GM12873 (cell line): ENCODE results near the gene KRTAP10-10.

Source experiments
- TF ChIP-seq, protein P1 (sequence below): IDR thresholded peaks from 2 replicates; pipeline ENCODE4 v1.5.1; 2012; ENCODE audit warnings: low read depth, mild to moderate bottlenecking, moderate library complexity, low read length, control low read depth; ENCODE audit not compliant: insufficient read depth; ENCODE audit errors: missing control alignments

The KRTAP10-10 gene

DNA sequence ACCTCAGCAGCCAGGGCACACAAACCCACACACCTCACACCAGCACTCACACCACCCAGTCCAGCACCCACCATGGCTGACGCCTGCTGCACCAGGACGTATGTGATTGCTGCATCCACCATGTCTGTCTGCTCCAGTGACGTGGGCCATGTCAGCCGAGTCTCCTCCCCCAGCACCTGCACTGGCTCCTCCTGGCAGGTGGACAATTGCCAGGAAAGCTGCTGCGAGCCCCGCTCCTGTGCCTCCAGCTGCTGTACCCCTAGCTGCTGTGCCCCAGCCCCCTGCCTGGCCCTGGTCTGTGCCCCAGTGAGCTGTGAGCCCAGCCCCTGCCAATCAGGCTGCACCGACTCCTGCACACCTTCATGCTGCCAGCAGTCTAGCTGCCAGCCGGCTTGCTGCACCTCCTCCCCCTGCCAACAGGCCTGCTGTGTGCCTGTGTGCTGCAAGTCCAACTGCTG lies 25.1 kb upstream of the KRTAP10-10 start, which contains the start of gene KRTAP10-8:
KRTAP10-8 (plus strand) TSS at position 51 of the 458 bp plus-strand sequence; CDS start at position 73, 22 bp downstream.
- TF ChIP-seq, protein P1, sequence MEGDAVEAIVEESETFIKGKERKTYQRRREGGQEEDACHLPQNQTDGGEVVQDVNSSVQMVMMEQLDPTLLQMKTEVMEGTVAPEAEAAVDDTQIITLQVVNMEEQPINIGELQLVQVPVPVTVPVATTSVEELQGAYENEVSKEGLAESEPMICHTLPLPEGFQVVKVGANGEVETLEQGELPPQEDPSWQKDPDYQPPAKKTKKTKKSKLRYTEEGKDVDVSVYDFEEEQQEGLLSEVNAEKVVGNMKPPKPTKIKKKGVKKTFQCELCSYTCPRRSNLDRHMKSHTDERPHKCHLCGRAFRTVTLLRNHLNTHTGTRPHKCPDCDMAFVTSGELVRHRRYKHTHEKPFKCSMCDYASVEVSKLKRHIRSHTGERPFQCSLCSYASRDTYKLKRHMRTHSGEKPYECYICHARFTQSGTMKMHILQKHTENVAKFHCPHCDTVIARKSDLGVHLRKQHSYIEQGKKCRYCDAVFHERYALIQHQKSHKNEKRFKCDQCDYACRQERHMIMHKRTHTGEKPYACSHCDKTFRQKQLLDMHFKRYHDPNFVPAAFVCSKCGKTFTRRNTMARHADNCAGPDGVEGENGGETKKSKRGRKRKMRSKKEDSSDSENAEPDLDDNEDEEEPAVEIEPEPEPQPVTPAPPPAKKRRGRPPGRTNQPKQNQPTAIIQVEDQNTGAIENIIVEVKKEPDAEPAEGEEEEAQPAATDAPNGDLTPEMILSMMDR: no peak

DNA sequence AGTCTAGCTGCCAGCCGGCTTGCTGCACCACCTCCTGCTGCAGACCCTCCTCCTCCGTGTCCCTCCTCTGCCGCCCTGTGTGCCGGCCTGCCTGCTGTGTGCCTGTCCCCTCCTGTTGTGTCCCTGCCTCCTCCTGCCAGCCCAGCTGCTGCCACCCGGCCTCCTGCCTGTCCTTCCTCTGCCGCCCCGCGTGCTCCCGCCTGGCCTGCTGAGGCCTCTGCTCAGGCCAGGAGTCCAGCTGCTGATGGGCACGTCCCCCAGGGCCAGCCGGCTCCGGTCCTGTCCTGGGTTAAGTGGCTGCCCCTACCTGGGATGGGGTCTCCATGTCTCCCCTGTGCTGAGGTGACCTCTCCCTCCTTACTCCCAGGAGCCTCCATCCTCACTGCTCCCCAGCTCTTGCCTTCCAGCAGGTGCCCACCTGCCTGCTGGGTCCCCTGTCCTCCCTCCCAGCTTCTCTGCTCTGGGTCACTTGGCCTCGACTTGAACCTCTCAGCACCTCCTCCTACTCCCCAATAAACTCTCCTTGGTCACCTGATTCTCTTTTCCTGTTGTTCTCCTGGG lies 24.4 kb upstream of the KRTAP10-10 start:
- TF ChIP-seq, protein P1: no peak

DNA sequence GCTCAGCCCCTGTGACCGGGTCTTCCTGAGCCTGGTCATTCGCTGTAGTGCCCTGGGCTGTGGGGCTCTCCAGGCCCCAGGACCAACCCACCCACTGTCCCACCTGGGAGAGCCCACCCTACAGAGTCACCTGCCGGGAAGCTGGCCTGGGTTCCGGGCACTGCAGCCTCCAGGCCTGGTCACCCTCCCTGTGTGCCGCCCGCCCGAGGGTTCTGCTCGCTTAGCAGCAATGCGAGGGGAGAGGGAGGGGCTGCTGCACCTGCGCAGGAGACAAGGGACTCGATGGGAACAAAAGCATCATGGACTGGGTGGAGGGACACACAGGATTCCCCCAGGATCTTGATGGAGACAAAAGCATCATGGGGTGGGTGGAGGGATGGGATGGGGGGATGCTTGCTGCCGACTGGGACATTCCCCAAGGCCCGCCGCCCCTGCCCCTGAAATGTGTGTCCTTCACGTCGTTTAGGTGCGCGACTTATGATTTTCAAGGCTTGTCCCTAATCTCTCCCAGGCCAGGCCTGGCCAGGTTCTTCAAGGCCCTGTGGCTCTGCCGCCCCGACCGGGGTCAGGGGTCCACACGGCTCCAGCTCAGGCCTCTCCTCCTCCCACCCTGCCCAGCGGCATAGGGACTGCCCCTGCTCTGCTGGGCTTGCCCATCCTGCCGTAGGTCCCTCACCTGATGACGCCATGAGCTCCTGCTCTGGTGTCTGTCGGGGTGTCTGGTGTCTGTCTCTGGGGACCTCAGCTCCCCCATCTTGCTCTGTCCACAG lies 23.6 kb upstream of the KRTAP10-10 start:
- TF ChIP-seq, protein P1: no peak

DNA sequence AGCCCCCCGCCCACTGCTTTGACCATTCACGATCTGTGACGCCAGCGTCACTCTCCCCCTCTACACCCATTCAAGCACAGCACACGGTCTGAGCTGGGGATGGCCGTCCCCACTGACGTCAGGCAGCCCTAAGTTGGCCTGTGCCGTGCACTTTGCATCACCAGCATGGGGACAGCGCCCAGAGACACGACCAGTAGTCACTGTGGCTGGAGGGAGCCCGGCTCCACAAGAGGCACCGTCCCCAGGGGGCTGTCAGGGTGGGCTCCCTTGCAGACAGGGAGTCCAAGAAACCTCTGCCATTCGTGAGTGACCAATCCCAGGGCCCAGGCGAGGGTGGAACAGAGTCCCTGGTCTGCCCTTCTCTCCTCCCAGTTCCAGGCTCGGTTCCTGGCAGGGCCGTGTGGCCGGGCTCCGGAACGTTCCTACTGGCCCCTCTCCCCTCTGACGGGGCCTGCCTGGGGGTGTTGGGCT lies 23.0 kb upstream of the KRTAP10-10 start:
- TF ChIP-seq, protein P1: no peak

DNA sequence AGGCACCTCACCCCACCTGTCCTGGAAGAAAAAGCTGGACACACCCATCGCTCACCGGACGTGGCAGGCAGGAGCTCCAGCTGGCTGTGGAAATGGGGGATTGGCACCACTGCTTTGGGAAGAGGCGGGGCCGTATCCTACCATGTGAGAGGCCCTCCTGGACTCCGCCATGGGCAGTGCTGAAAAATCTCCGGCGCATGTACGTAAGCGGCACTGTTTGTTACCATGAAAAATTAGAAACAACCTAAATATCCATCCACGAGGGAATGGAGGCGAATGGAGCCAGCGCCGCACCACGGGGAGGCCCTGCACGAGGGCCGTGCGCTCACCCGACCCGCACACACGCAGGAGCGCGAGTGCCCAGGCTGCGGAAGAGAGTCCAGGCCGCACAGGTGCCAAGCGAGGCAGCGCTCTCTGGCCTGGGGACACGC lies 22.2 kb upstream of the KRTAP10-10 start:
- TF ChIP-seq, protein P1: no peak

DNA sequence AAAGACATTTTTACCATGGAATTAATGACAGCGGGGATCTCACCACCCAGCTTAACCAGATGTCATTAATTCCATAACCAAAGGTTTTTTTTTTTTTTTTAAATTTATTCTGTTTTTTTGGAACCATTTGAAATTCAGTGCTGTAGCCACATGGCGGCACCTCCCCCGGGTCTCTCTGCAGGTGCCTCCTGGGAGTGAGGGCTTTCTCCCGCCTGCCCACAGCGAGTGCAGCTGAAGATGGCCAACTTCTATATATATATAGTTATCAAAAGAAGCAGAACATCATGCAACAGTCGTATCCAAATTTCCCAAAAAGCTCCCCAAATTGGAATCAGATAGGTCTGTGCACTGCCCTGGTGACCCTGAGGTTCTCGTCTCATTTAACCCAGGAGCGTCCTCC lies 21.7 kb upstream of the KRTAP10-10 start:
- TF ChIP-seq, protein P1: no peak

DNA sequence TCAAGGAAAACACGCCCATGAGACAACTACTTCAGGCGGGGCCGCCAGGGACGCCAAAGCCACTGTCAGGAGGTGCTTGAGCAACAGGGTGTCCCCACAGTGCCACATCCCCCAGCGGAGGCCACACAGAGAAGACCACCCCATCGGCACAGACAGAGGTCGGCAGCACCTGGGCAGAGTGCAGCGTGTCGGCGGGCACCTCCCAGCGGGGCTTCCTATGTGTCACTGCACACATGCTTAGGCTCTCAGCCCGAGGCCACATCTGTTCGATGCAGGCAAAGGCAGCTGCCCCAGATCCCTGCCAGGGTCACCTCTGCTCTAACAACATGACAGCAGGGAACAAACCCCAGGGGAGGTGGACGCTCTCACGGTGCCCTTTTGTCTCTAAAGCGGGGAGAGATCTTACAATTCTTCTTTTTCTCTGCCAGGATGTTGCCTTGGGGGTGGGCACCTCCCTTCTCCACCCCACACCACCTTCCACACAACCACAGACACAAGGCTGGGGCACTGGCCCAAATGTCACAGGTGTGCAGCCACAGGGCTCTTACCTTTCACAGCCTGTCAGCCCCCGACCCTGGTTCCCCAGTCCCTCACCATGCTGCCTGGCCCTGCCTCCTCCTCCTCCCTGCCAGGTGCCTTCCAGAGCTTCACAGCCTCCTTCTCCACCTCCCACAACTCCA lies 21.1 kb upstream of the KRTAP10-10 start:
- TF ChIP-seq, protein P1: no peak
